ENCODE results near the gene LTK.
A peak's percentile ranks its signal among the peaks of the same experiment; 100 is the strongest.
"Not testable (repeated sequence)": the region's sequence is repeated elsewhere in the genome, so short reads cannot be mapped to it uniquely, and the experiment has no call there.

LTK gene

DNA sequence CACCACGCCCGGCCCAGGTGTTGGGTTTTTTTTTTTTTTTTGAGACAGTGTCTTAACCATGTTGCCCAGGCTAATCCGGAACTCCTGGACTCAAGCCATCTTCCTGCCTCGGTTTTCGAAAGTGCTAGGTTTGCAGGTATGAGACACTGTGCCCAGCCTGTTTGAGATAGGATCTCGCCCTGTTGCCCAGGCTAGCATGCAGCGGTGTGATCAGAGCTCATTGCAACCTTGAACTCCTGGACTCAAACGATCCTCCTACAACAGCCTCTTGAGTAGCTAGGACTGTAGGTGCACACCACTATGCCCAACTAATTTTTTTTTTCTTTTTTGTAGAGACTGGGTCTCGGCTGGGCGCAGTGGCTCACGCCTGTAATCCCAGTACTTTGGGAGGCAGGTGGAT, 40.2 kb downstream of the LTK start:
- DNase-seq: no peak

DNA sequence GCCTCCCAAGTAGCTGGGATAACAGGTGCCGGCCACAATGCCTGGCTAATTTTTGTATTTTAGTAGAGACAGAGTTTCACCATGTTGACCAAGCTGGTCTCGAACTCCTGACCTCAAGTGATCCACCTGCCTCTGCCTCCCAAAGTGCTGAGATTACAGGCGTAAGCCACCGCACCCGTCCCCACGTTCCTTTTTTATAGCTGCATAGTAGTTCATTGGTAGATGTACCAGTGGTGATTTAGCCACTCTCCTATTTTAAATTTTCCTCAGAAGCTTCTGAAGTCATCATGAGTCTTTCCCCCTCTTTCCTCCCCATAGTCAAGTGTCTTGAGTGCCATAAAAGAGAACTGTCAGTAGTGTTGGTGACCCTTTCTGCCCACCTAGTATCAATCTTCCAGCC, 44.0 kb downstream of the LTK start:
- DNase-seq: not testable (repeated sequence)

DNA sequence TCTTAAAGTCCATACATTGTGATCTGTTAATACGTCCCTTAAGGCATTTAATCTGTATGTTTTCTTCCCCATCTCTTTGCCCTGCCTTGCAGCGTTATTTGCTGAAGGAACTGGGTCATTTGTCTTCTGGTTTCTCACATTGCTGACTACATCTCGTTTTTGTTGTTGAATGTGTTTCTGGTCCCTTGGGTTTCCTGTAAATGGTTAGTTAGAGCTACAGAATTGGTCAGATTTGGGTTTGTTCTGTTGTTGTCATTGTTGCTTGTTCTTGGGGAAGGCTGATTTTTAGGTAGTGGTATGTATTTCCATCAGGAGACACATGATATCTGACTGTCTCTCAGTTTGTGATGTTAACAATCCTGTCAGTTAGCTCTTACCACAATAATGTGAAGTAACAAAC, 46.9 kb downstream of the LTK start:
- no peak for DNase-seq

DNA sequence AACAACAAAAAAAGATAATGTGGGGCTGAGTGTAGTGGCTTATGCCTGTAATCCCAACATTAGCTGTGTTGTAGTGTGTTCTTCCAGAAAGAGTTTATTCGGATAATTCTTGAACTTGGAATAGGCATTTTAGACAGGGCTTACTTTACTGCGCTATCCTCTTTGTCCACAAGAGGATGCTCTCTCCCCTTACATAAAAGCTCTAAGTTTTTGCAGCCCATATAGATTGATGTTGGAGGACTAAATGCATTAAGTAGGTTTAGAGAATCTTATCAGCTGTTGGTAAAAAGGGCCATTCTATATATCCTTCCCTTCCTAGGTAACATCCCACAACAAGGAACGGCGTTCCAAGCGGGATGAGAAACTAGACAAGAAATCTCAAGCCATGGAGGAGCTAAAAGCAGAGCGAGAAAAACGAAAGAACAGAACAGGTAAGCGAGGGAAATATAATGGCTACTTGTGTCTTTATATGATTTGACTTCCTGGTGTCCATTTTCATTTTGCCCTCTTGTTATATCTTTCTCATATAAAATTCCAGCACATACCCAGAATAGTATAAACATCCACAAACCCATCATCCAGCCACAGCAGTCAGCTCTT, 47.7 kb downstream of the LTK start:
- DNase-seq: peak; percentile 75

DNA sequence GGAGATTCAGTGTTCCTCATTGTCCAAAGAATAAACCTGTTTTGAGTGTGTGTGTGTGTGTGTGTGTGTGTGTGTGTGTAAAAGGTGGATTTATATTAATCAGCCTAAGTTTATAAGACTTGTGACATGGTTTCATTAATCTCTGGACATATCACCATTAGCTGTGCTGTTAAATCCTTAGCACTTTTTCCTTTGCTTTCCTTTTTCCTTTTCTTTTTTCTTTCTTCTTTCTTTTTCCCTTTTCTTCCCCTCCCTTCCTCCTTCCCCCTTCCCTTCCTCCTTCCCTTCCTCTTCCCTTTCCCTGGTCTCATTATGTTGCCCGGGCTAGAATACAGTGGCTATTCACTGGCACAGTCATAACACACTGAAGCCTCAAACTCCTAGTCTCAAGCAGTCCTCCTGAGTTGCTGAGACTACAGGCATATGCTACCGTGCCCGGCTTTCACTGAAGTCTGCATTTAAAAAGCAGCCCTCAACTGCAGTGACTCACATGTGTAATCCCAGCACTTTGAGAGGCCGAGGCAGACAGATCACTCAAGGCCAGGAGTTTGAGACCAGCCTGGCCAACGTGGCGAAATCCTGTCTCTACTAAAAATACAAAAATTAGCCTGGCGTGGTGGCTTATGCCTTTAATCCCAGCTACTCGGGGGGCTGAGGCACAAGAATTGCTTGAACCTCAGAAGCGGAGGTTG, 48.6 kb downstream of the LTK start:
- no peak for DNase-seq

DNA sequence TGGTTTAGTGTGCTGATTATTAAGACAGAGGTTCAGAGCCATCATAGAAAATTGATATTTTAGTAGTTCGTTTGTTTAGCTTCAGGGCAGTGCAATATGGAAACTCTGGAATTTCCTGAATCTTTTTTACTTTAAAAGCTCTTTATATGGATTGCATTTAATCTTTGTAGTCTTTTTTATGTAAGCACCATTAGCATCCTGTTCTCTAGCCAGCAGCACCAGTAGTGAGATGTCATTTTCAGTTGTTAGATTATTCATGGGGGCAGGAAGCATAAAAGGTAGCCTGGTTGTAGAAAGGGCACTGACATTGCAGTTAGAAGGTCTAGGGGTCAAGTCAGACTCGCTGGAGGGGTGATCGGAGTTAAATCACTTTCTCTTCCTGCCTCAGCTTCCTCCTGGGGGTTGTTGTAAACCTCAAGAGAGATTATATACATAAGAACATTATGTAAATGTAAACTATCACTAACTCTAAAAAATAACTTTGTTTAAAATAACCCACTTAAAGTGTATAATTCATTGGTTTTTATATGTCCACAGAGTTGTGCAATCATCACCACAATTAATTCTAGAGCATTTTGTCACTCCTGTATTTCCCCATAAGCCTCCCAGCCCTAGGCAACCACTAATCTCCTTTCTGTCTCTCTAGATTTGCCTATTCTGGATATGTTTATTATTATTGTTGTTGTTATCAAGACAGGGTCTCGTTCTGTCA, 51.4 kb downstream of the LTK start:
- peak; percentile 38 for DNase-seq
